ENCODE data around the gene SYTL3.
"Not testable (repeated sequence)": the region's sequence is repeated elsewhere in the genome, so short reads cannot be mapped to it uniquely, and the experiment has no call there.

SYTL3 gene

GRCh38 chr6:158649289-158650143 is at the start of gene SYTL3:
Gene SYTL3, plus strand, starts transcription at chr6:158650054. Its CDS starts 13,215 bp downstream, at chr6:158663269.
- H3K27me3 ChIP-seq (ENCODE audit: insufficient read depth, low read length): peaks cover 15% of the 10 kb centered on the region
- H3K9me3 ChIP-seq (ENCODE audit: insufficient read depth, low read depth, low read length): no peaks in the 10 kb centered on the region
- H3K4me1 ChIP-seq (ENCODE audit: insufficient read depth, low read length): 0 out of 2 replicates have a peak, but pooled peaks cover 3% of the 10 kb centered on the region
- H3K36me3 ChIP-seq (ENCODE audit: insufficient read depth, low read depth, low read length): no peaks in the 10 kb centered on the region
- no peak within 1 kb of the TSS for H3K4me3 ChIP-seq (ENCODE audit: low read length)
- no peak within 1 kb of the TSS for H3K9ac ChIP-seq (ENCODE audit: low read depth, low read length)
- no peak within 1 kb of the TSS for H3K27ac ChIP-seq (ENCODE audit: low read length)

GRCh38 chr6:158603261-158604047 is 46.4 kb upstream of the SYTL3 start:
- H3K4me3 ChIP-seq (ENCODE audit: low read length): no peak overlapping the region
- no peaks in the 10 kb centered on the region for H3K9me3 ChIP-seq (ENCODE audit: insufficient read depth, low read depth, low read length)
- peaks cover 59% of the 10 kb centered on the region for H3K36me3 ChIP-seq (ENCODE audit: insufficient read depth, low read depth, low read length)
- no peak overlapping the region; the same call in 1 of the 2 replicates for H3K9ac ChIP-seq (ENCODE audit: low read depth, low read length)
- H3K4me1 ChIP-seq (ENCODE audit: insufficient read depth, low read length): no peaks in the 10 kb centered on the region
- H3K27ac ChIP-seq (ENCODE audit: low read length): no peak overlapping the region
- H3K27me3 ChIP-seq (ENCODE audit: insufficient read depth, low read length): no peaks in the 10 kb centered on the region

- Histone ChIP-seq H3K36me3 (ENCODE audit: insufficient read depth, low read depth, low read length) (peaks cover 62% of the 10 kb centered on the region), H3K27me3 (ENCODE audit: insufficient read depth, low read length) (no peaks in the 10 kb centered on the region), H3K9me3 (ENCODE audit: insufficient read depth, low read depth, low read length) (no peaks in the 10 kb centered on the region), H3K27ac (ENCODE audit: low read length) (no peak overlapping the region), H3K4me1 (ENCODE audit: insufficient read depth, low read length) (no peaks in the 10 kb centered on the region), H3K4me3 (ENCODE audit: low read length) (no peak overlapping the region), H3K9ac (ENCODE audit: low read depth, low read length) (no peak overlapping the region; the same call in 1 of the 2 replicates)
Measured at GRCh38 chr6:158604048-158604406, 45.8 kb upstream of the SYTL3 start.

GRCh38 chr6:158605266-158605878 is 44.5 kb upstream of the SYTL3 start:
- Histone ChIP-seq H3K9me3 (ENCODE audit: insufficient read depth, low read depth, low read length) (no peaks in the 10 kb centered on the region), H3K36me3 (ENCODE audit: insufficient read depth, low read depth, low read length) (peaks cover 66% of the 10 kb centered on the region), H3K9ac (ENCODE audit: low read depth, low read length) (no peak overlapping the region), H3K4me3 (ENCODE audit: low read length) (no peak overlapping the region), H3K4me1 (ENCODE audit: insufficient read depth, low read length) (no peaks in the 10 kb centered on the region; the same call in 1 of the 2 replicates), H3K27me3 (ENCODE audit: insufficient read depth, low read length) (no peaks in the 10 kb centered on the region), H3K27ac (ENCODE audit: low read length) (no peak overlapping the region)

GRCh38 chr6:158606011-158606410 is 43.8 kb upstream of the SYTL3 start:
- peaks cover 67% of the 10 kb centered on the region for H3K36me3 ChIP-seq (ENCODE audit: insufficient read depth, low read depth, low read length)
- not testable (repeated sequence) for H3K4me3 ChIP-seq (ENCODE audit: low read length); H3K27ac ChIP-seq (ENCODE audit: low read length); H3K9ac ChIP-seq (ENCODE audit: low read depth, low read length); H3K27me3 ChIP-seq (ENCODE audit: insufficient read depth, low read length); H3K9me3 ChIP-seq (ENCODE audit: insufficient read depth, low read depth, low read length); H3K4me1 ChIP-seq (ENCODE audit: insufficient read depth, low read length)

- no peak overlapping the region for H3K27ac ChIP-seq (ENCODE audit: low read length)
- H3K9ac ChIP-seq (ENCODE audit: low read depth, low read length): no peak overlapping the region
- H3K27me3 ChIP-seq (ENCODE audit: insufficient read depth, low read length): no peaks in the 10 kb centered on the region
- H3K36me3 ChIP-seq (ENCODE audit: insufficient read depth, low read depth, low read length): peaks cover 67% of the 10 kb centered on the region
- no peak overlapping the region for H3K4me3 ChIP-seq (ENCODE audit: low read length)
- H3K9me3 ChIP-seq (ENCODE audit: insufficient read depth, low read depth, low read length): no peaks in the 10 kb centered on the region
- peaks cover 8% of the 10 kb centered on the region for H3K4me1 ChIP-seq (ENCODE audit: insufficient read depth, low read length)
Measured at GRCh38 chr6:158606935-158607334, 42.9 kb upstream of the SYTL3 start.

- Histone ChIP-seq H3K27ac (ENCODE audit: low read length) (no peak overlapping the region), H3K4me3 (ENCODE audit: low read length) (no peak overlapping the region), H3K36me3 (ENCODE audit: insufficient read depth, low read depth, low read length) (peaks cover 62% of the 10 kb centered on the region), H3K9ac (ENCODE audit: low read depth, low read length) (no peak overlapping the region), H3K27me3 (ENCODE audit: insufficient read depth, low read length) (no peaks in the 10 kb centered on the region), H3K9me3 (ENCODE audit: insufficient read depth, low read depth, low read length) (no peaks in the 10 kb centered on the region), H3K4me1 (ENCODE audit: insufficient read depth, low read length) (peaks cover 11% of the 10 kb centered on the region)
Measured at GRCh38 chr6:158607411-158608170, 42.3 kb upstream of the SYTL3 start.

- Histone ChIP-seq H3K9ac (ENCODE audit: low read depth, low read length) (no peak overlapping the region), H3K4me1 (ENCODE audit: insufficient read depth, low read length) (peaks cover 11% of the 10 kb centered on the region), H3K9me3 (ENCODE audit: insufficient read depth, low read depth, low read length) (no peaks in the 10 kb centered on the region), H3K4me3 (ENCODE audit: low read length) (no peak overlapping the region), H3K36me3 (ENCODE audit: insufficient read depth, low read depth, low read length) (peaks cover 65% of the 10 kb centered on the region), H3K27ac (ENCODE audit: low read length) (no peak overlapping the region), H3K27me3 (ENCODE audit: insufficient read depth, low read length) (no peaks in the 10 kb centered on the region)
Measured at GRCh38 chr6:158608221-158608620, 41.6 kb upstream of the SYTL3 start.

- Histone ChIP-seq H3K36me3 (ENCODE audit: insufficient read depth, low read depth, low read length) (peaks cover 75% of the 10 kb centered on the region), H3K9ac (ENCODE audit: low read depth, low read length) (no peak overlapping the region), H3K27me3 (ENCODE audit: insufficient read depth, low read length) (no peaks in the 10 kb centered on the region), H3K4me3 (ENCODE audit: low read length) (no peak overlapping the region), H3K9me3 (ENCODE audit: insufficient read depth, low read depth, low read length) (no peaks in the 10 kb centered on the region), H3K27ac (ENCODE audit: low read length) (no peak overlapping the region), H3K4me1 (ENCODE audit: insufficient read depth, low read length) (peaks cover 11% of the 10 kb centered on the region)
Measured at GRCh38 chr6:158609455-158610155, 40.2 kb upstream of the SYTL3 start.

GRCh38 chr6:158610319-158610968 is 39.4 kb upstream of the SYTL3 start:
- H3K36me3 ChIP-seq (ENCODE audit: insufficient read depth, low read depth, low read length): peaks cover 77% of the 10 kb centered on the region
- no peak overlapping the region for H3K27ac ChIP-seq (ENCODE audit: low read length)
- no peaks in the 10 kb centered on the region for H3K9me3 ChIP-seq (ENCODE audit: insufficient read depth, low read depth, low read length)
- no peak overlapping the region for H3K4me3 ChIP-seq (ENCODE audit: low read length)
- H3K9ac ChIP-seq (ENCODE audit: low read depth, low read length): no peak overlapping the region
- peaks cover 11% of the 10 kb centered on the region for H3K4me1 ChIP-seq (ENCODE audit: insufficient read depth, low read length)
- H3K27me3 ChIP-seq (ENCODE audit: insufficient read depth, low read length): no peaks in the 10 kb centered on the region
